ENCODE data around the gene NDUFA8.

The NDUFA8 gene

DNA sequence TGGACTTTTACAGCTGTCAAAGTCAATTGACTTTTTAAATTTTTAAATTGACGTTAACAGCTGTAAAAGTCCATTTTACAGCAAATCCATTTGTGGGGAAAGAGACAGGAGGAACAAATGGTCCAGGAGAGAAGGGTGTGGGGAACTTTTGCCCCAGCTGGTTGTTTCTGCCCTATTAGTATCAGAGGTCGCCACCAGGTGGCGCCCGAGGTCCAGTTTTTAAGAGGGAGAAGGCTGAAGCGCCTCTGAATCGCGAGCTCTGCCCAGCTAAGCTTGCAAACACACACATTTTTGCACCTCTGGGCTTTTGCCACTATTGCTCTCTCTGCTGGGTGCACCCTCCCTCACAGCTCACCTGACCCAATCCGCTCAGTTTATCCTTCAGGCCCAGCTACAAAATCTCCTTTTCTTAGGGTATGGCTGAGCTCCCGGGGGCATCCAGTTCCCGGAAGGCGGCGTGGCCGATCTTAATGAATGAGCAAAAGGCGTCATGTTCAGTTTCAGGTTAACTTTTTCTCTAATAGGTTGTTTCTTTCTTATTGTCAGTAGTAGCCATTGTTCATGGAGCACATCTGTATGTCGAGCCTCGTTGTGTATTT lies 60.2 kb downstream of the NDUFA8 start:
- Histone ChIP-seq H3K27me3 (ENCODE audit: insufficient read depth, low read length) (peaks cover 18% of the 10 kb centered on the region; the same call in 1 of the 2 replicates), H3K79me2 (ENCODE audit: control insufficient read depth, insufficient read depth, low read length, unreplicated experiment) (no peaks in the 10 kb centered on the region), H3K4me3 (ENCODE audit: low read depth, low read length) (no peak overlapping the region), H3K4me1 (ENCODE audit: control insufficient read depth, insufficient read depth, low read length, unreplicated experiment) (peaks cover 5% of the 10 kb centered on the region), H2AFZ (ENCODE audit: low read length, unreplicated experiment) (no peak overlapping the region), H3K27ac (ENCODE audit: low read depth, low read length) (no peak overlapping the region), H3K36me3 (ENCODE audit: insufficient read depth, low read length) (no peaks in the 10 kb centered on the region)

DNA sequence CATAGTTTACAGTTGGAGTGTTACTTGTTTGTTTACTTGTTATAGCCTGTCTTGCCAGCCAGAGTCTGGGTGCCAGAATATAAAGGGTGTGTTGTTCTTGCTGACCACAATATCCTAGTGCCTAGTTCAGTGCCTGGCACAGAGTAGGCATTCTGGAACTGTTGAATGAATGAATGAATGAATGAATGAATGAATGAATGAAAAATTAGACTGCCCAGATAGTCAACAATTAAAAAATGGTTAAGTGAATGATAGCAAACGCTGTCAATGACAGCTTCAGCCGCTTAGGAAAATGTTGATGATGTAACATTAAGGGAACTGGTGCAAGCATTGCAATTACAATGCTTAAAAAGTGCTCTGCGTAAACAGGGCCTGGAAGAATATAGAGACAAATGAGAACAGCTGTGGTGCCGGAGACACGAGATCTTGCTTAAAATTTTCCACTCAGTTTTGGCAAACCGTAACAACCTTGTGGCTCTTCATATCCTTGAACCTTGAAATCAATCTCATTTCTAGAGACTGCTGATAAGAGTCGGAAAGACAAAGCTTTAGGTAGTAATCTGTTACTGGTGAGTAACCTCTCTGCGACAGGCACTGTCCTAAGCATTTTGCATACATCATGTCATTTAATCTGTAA lies 61.8 kb downstream of the NDUFA8 start:
- Histone ChIP-seq H3K27ac (ENCODE audit: low read depth, low read length) (no peak overlapping the region), H3K79me2 (ENCODE audit: control insufficient read depth, insufficient read depth, low read length, unreplicated experiment) (no peaks in the 10 kb centered on the region), H2AFZ (ENCODE audit: low read length, unreplicated experiment) (no peak overlapping the region), H3K4me1 (ENCODE audit: control insufficient read depth, insufficient read depth, low read length, unreplicated experiment) (peaks cover 5% of the 10 kb centered on the region), H3K36me3 (ENCODE audit: insufficient read depth, low read length) (no peaks in the 10 kb centered on the region), H3K27me3 (ENCODE audit: insufficient read depth, low read length) (peaks cover 18% of the 10 kb centered on the region; the same call in 1 of the 2 replicates), H3K4me3 (ENCODE audit: low read depth, low read length) (no peak overlapping the region)

DNA sequence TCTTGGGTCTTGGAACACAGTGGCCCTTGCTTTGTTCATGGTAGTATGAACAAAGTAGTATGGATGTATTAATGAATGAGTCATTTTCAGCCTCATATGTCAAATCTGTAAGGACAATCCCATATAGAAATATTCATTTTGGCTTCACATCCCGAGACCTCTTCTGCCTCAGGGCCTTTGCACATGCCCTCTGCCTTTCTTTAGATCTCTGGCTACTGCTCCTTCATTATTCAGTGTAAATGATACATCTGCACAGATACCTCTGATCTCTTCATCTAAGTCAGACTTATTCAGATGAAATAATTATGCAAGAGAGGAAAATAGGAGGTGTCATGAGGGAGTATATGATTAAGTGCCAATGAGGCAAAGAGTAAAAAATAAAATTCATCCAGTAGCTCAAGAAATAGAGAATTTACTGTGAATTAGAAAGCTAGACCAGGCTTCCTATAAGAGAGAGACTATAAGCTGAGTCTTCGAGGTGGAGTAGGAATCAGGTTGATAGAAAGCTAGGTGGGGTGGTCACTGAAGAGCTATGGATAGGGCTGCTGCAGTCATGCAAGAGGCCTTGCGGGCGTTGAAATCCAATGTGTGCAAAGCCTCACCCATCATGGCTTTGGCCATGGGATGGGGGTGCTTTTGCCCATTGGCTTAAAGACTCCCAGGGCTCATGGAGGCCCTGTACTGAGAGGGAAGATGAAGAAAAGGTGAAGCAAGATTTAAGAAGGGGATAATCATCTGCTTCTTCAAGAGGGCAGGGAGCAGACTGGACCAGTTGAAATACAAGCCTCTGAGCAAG lies 62.8 kb downstream of the NDUFA8 start:
- Histone ChIP-seq H3K4me3 (ENCODE audit: low read depth, low read length) (no peak overlapping the region), H3K4me1 (ENCODE audit: control insufficient read depth, insufficient read depth, low read length, unreplicated experiment) (peaks cover 9% of the 10 kb centered on the region), H3K36me3 (ENCODE audit: insufficient read depth, low read length) (no peaks in the 10 kb centered on the region), H3K27ac (ENCODE audit: low read depth, low read length) (no peak overlapping the region), H3K79me2 (ENCODE audit: control insufficient read depth, insufficient read depth, low read length, unreplicated experiment) (peaks cover 7% of the 10 kb centered on the region), H3K27me3 (ENCODE audit: insufficient read depth, low read length) (peaks cover 18% of the 10 kb centered on the region; the same call in 1 of the 2 replicates), H2AFZ (ENCODE audit: low read length, unreplicated experiment) (no peak overlapping the region)

- Histone ChIP-seq H3K79me2 (ENCODE audit: control insufficient read depth, insufficient read depth, low read length, unreplicated experiment) (peaks cover 23% of the 10 kb centered on the region), H3K4me1 (ENCODE audit: control insufficient read depth, insufficient read depth, low read length, unreplicated experiment) (peaks cover 12% of the 10 kb centered on the region), H2AFZ (ENCODE audit: low read length, unreplicated experiment) (no peak overlapping the region), H3K27ac (ENCODE audit: low read depth, low read length) (no peak overlapping the region), H3K36me3 (ENCODE audit: insufficient read depth, low read length) (no peaks in the 10 kb centered on the region), H3K27me3 (ENCODE audit: insufficient read depth, low read length) (peaks cover 18% of the 10 kb centered on the region; the same call in 1 of the 2 replicates), H3K4me3 (ENCODE audit: low read depth, low read length) (no peak overlapping the region)
Measured at GRCh38 chr9:122095010-122095767, 64.4 kb downstream of the NDUFA8 start.

Data from ACC112 (cell line).